ENCODE measurements around the gene CLCN3.
"Not testable (repeated sequence)": the region's sequence is repeated elsewhere in the genome, so short reads cannot be mapped to it uniquely, and the experiment has no call there.

Gene CLCN3

GRCh38 chr4:169716677-169717076 lies 96.3 kb downstream of the CLCN3 start:
- no peaks in the 10 kb centered on the region for H3K27me3 Mint-ChIP-seq (ENCODE audit: low read depth, poor library complexity)
- H3K36me3 Mint-ChIP-seq (ENCODE audit: low read depth), result peaks cover 40% of the 10 kb centered on the region
- TF ChIP-seq, protein P1, sequence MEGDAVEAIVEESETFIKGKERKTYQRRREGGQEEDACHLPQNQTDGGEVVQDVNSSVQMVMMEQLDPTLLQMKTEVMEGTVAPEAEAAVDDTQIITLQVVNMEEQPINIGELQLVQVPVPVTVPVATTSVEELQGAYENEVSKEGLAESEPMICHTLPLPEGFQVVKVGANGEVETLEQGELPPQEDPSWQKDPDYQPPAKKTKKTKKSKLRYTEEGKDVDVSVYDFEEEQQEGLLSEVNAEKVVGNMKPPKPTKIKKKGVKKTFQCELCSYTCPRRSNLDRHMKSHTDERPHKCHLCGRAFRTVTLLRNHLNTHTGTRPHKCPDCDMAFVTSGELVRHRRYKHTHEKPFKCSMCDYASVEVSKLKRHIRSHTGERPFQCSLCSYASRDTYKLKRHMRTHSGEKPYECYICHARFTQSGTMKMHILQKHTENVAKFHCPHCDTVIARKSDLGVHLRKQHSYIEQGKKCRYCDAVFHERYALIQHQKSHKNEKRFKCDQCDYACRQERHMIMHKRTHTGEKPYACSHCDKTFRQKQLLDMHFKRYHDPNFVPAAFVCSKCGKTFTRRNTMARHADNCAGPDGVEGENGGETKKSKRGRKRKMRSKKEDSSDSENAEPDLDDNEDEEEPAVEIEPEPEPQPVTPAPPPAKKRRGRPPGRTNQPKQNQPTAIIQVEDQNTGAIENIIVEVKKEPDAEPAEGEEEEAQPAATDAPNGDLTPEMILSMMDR (IDR thresholded peaks at IDR 0.05), result no peak
- no peak for DNase-seq
- no peaks in the 10 kb centered on the region for H3K9me3 Mint-ChIP-seq
- H3K27ac Mint-ChIP-seq, result no peak overlapping the region
- H3K4me3 Mint-ChIP-seq, result no peak overlapping the region
- no peaks in the 10 kb centered on the region for H3K4me1 Mint-ChIP-seq

- Mint-ChIP-seq H3K4me3 (no peak overlapping the region), H3K4me1 (no peaks in the 10 kb centered on the region), H3K27ac (peak overlapping the region; percentile 1), H3K27me3 (ENCODE audit: low read depth, poor library complexity) (no peaks in the 10 kb centered on the region), H3K36me3 (ENCODE audit: low read depth) (peaks cover 23% of the 10 kb centered on the region), H3K9me3 (no peaks in the 10 kb centered on the region)
- DNase-seq, result no peak
- TF ChIP-seq, protein P1 (IDR thresholded peaks at IDR 0.05), result no peak
Observed at GRCh38 chr4:169720529-169720928, 100.2 kb downstream of the CLCN3 start.

GRCh38 chr4:169723207-169723965 lies 103.0 kb downstream of the CLCN3 start:
- no peak for DNase-seq
- no peaks in the 10 kb centered on the region for H3K27me3 Mint-ChIP-seq (ENCODE audit: low read depth, poor library complexity)
- peaks cover 13% of the 10 kb centered on the region for H3K36me3 Mint-ChIP-seq (ENCODE audit: low read depth)
- no peak overlapping the region for H3K4me3 Mint-ChIP-seq
- TF ChIP-seq, protein P1 (IDR thresholded peaks at IDR 0.05), result no peak
- H3K27ac Mint-ChIP-seq, result no peak overlapping the region
- no peaks in the 10 kb centered on the region for H3K9me3 Mint-ChIP-seq
- no peaks in the 10 kb centered on the region for H3K4me1 Mint-ChIP-seq

- no peak overlapping the region for H3K27ac Mint-ChIP-seq
- no peak for DNase-seq
- no peaks in the 10 kb centered on the region for H3K4me1 Mint-ChIP-seq
- H3K27me3 Mint-ChIP-seq (ENCODE audit: low read depth, poor library complexity), result no peaks in the 10 kb centered on the region
- H3K9me3 Mint-ChIP-seq, result no peaks in the 10 kb centered on the region
- H3K36me3 Mint-ChIP-seq (ENCODE audit: low read depth), result peaks cover 13% of the 10 kb centered on the region
- H3K4me3 Mint-ChIP-seq, result no peak overlapping the region
- TF ChIP-seq, protein P1 (IDR thresholded peaks at IDR 0.05), result no peak
Observed at GRCh38 chr4:169724260-169724659, 103.9 kb downstream of the CLCN3 start.

DNA sequence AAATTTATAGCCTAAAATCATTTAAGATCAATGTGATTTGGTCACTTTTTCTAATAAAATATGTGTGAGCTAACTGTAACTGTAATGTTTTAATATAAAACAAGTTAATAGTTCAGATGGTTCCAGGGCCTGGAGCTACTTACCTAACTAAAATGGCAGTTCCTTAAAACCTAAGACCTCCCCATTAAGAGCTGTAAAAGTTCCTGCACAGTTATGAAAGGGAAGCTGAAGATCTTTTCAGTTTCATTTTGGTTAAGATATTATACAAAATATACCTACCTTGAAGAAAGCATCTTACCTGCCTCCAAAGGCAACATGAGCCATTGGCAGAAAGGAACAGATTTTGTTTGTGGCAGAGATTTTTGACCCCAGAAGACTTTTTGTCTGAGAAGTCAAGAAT lies 107.2 kb downstream of the CLCN3 start:
- H3K27me3 Mint-ChIP-seq (ENCODE audit: low read depth, poor library complexity), result no peaks in the 10 kb centered on the region
- H3K4me1 Mint-ChIP-seq, result no peaks in the 10 kb centered on the region
- H3K9me3 Mint-ChIP-seq, result no peaks in the 10 kb centered on the region
- H3K27ac Mint-ChIP-seq, result no peak overlapping the region
- no peak overlapping the region for H3K4me3 Mint-ChIP-seq
- peaks cover 21% of the 10 kb centered on the region for H3K36me3 Mint-ChIP-seq (ENCODE audit: low read depth)
- DNase-seq, result no peak
- TF ChIP-seq, protein P1 (IDR thresholded peaks at IDR 0.05), result no peak

- H3K4me3 Mint-ChIP-seq, result no peak overlapping the region
- H3K36me3 Mint-ChIP-seq (ENCODE audit: low read depth), result peaks cover 37% of the 10 kb centered on the region
- H3K4me1 Mint-ChIP-seq, result no peaks in the 10 kb centered on the region
- no peak for DNase-seq
- no peaks in the 10 kb centered on the region for H3K9me3 Mint-ChIP-seq
- H3K27me3 Mint-ChIP-seq (ENCODE audit: low read depth, poor library complexity), result no peaks in the 10 kb centered on the region
- no peak overlapping the region for H3K27ac Mint-ChIP-seq
- TF ChIP-seq, protein P1 (IDR thresholded peaks at IDR 0.05), result no peak
Observed at GRCh38 chr4:169730564-169730963, 110.2 kb downstream of the CLCN3 start.

DNA sequence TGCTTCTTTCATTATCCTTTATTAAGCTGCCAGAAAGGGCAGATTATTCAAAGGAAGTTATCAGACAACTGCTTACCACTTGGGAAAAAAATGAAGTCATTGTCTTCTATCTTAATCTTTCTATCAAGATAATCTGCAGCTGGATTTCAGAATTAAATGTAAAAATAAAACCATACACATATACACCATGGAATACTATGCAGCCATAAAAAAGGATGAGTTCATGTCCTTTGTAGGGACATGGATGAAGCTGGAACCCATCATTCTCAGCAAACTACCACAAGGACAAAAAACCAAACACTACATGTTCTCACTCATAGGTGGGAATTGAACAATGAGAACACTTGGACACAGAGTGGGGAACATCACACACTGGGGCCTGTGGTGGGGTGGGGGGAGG lies 118.2 kb downstream of the CLCN3 start:
- not testable (repeated sequence) for DNase-seq; H3K4me3 Mint-ChIP-seq; H3K4me1 Mint-ChIP-seq; H3K9me3 Mint-ChIP-seq; H3K27me3 Mint-ChIP-seq (ENCODE audit: low read depth, poor library complexity); H3K27ac Mint-ChIP-seq
- H3K36me3 Mint-ChIP-seq (ENCODE audit: low read depth), result peaks cover 41% of the 10 kb centered on the region

Data from nephron progenitor cell (in vitro differentiated cells).